ENCODE results near the gene IPO7.
A peak's percentile ranks its signal among the peaks of the same experiment; 100 is the strongest.
"Not testable (repeated sequence)": the region's sequence is repeated elsewhere in the genome, so short reads cannot be mapped to it uniquely, and the experiment has no call there.

The IPO7 gene

DNA sequence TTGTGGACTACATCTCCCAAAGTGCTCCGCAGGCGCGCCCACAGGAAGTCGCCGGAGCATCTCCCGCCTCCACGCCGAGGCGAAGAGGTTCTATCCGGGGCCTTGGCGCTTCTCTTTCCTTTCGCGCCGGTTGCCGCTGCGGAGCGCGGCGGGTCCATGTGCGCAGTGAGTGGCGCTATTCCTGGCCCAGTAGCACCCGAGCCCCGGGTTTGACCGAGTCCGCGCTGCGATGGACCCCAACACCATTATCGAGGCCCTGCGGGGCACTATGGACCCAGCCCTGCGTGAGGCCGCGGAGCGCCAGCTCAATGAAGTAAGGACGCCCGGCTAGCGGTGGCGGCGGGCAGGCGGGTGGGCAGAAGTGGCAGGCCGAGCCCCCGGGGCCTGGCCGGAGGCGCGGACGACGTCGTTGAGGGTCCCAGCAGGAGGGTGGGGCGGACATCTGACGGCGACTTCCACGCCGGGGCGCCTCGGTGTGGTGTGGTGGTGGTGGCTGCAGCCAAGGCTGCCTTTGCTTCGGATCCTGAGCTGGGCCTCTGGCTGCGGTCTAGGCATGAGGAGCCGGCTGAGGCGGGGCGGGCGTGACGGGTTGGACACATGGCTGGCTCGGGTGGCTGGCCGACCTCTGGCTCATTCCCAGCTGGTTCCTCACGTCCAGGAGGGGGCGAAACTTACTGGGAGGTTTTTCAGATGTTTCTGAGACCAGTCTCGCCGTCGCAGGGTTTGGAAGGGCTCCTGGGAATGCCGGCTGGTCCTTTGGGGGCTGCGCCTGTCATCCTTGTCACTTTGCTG lies at the start of gene IPO7:
TSS of gene IPO7 (plus strand) at position 118 of the 792 bp plus-strand sequence. CDS start at position 230, 112 bp downstream.
- Histone ChIP-seq H3K4me3 (IDR thresholded peaks at IDR 0.05; ENCODE audit: insufficient read depth, low read depth, low read length) (no peak within 1 kb of the TSS), H2AFZ (ENCODE audit: low read depth) (peak within 1 kb of the TSS; percentile 91), H3K4me2 (peak within 1 kb of the TSS; percentile 90), H3K27me3 (ENCODE audit: insufficient read depth, low read depth) (no peaks in the 10 kb centered on the region), H3K27ac (peak within 1 kb of the TSS; percentile 92), H4K20me1 (ENCODE audit: insufficient read depth) (peaks cover 20% of the 10 kb centered on the region), H3K9ac (peak within 1 kb of the TSS; percentile 99), H3K36me3 (ENCODE audit: insufficient read depth) (no peaks in the 10 kb centered on the region), H3K79me2 (ENCODE audit: insufficient read depth, low read depth) (peaks cover 54% of the 10 kb centered on the region), H3K4me1 (ENCODE audit: low read depth, poor library complexity, severe bottlenecking) (peaks cover 34% of the 10 kb centered on the region)
- TF ChIP-seq, protein P1, sequence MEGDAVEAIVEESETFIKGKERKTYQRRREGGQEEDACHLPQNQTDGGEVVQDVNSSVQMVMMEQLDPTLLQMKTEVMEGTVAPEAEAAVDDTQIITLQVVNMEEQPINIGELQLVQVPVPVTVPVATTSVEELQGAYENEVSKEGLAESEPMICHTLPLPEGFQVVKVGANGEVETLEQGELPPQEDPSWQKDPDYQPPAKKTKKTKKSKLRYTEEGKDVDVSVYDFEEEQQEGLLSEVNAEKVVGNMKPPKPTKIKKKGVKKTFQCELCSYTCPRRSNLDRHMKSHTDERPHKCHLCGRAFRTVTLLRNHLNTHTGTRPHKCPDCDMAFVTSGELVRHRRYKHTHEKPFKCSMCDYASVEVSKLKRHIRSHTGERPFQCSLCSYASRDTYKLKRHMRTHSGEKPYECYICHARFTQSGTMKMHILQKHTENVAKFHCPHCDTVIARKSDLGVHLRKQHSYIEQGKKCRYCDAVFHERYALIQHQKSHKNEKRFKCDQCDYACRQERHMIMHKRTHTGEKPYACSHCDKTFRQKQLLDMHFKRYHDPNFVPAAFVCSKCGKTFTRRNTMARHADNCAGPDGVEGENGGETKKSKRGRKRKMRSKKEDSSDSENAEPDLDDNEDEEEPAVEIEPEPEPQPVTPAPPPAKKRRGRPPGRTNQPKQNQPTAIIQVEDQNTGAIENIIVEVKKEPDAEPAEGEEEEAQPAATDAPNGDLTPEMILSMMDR (conservative IDR thresholded peaks at IDR 0.05; ENCODE audit: low read depth, low read length): no peak; the same call in 1 of the 2 replicates

DNA sequence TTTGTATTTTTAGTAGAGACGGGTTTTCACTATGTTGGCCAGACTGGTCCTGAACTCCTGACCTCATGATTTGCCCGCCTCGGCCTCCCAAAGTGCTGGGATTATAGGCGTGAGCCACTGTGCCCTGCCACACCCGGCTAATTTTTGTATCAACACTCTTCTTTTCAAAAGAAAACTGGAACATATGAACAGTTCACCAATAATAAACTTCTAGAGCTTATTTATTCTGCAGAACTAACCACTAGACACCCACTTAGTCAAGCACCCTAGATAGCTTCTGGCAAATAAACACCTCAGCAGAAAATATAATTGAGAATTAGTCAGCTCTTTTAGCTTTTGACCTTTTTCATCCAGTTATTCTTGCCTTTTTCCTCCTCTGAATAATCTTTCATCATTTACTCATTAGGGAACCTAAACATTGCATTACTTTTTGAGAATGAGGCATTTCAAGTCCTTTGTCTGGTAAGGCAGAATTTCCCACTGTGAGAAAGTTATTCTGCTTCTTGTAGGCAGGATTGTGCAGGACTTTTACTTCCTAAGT lies 42.7 kb upstream of the IPO7 start:
- Histone ChIP-seq H3K4me2 (no peak overlapping the region), H3K9ac (no peak overlapping the region), H3K27ac (no peak overlapping the region), H3K4me3 (IDR thresholded peaks at IDR 0.05; ENCODE audit: insufficient read depth, low read depth, low read length) (no peak overlapping the region), H3K36me3 (ENCODE audit: insufficient read depth) (no peaks in the 10 kb centered on the region), H4K20me1 (ENCODE audit: insufficient read depth) (no peaks in the 10 kb centered on the region), H3K4me1 (ENCODE audit: low read depth, poor library complexity, severe bottlenecking) (no peaks in the 10 kb centered on the region), H3K27me3 (ENCODE audit: insufficient read depth, low read depth) (no peaks in the 10 kb centered on the region), H2AFZ (ENCODE audit: low read depth) (no peak overlapping the region), H3K79me2 (ENCODE audit: insufficient read depth, low read depth) (no peaks in the 10 kb centered on the region)
- TF ChIP-seq, protein P1 (conservative IDR thresholded peaks at IDR 0.05; ENCODE audit: low read depth, low read length): no peak

DNA sequence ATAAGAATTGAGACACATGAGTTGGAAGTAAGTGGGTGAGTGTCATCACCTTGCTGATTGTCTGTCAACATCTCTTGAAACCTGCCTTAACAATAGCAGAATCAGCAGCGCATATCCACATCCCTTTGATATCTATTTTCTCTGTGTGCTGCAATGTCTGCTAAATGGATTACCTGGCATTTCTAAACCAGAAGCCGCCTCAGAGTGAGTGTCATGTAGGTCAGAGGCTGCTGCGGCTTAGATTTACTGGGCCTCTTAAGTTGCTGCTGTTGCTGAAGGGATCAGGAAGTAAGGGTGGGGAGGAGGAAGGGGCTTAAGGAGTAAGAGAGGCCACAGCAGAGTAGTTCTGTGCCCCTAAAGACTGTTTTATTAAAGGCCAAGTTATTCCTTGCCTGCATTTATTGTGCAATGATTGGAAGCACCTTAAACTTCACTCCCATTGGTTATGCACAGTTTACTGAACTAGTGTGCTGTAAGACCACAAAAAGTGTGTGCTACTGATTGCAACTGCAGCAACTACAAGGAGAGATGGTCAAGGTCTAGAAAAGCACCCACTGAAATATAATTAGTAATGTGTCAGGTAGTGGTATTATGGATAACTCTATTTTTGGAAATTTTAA lies 40.3 kb upstream of the IPO7 start:
- Histone ChIP-seq H4K20me1 (ENCODE audit: insufficient read depth) (no peaks in the 10 kb centered on the region), H3K36me3 (ENCODE audit: insufficient read depth) (no peaks in the 10 kb centered on the region), H3K9ac (no peak overlapping the region), H3K4me3 (IDR thresholded peaks at IDR 0.05; ENCODE audit: insufficient read depth, low read depth, low read length) (no peak overlapping the region), H3K27me3 (ENCODE audit: insufficient read depth, low read depth) (no peaks in the 10 kb centered on the region), H3K27ac (no peak overlapping the region), H3K4me1 (ENCODE audit: low read depth, poor library complexity, severe bottlenecking) (peaks cover 5% of the 10 kb centered on the region), H3K79me2 (ENCODE audit: insufficient read depth, low read depth) (no peaks in the 10 kb centered on the region), H3K4me2 (no peak overlapping the region), H2AFZ (ENCODE audit: low read depth) (no peak overlapping the region)
- TF ChIP-seq, protein P1 (conservative IDR thresholded peaks at IDR 0.05; ENCODE audit: low read depth, low read length): no peak

DNA sequence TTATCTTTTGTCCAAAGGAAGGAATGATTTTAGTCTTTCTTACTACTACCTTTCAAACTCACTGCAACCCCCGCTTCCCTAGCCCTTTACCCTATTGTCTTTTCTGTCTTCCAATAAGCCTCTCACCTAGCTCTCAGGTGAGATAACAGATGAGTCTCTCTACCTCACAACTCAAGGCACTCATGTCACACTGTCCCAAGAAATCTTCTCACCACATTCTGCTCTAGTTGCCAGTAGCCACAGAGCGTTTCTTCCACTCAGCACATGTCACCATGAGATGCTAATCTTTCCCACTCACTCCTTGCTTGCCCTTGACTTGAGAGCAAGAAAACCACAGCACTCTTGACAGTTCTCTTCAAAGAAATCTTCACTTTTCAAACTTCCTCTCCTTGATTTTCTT lies 37.4 kb upstream of the IPO7 start:
- H3K4me3 ChIP-seq (IDR thresholded peaks at IDR 0.05; ENCODE audit: insufficient read depth, low read depth, low read length): no peak overlapping the region
- H3K9ac ChIP-seq: no peak overlapping the region
- H3K79me2 ChIP-seq (ENCODE audit: insufficient read depth, low read depth): no peaks in the 10 kb centered on the region
- TF ChIP-seq, protein P1 (conservative IDR thresholded peaks at IDR 0.05; ENCODE audit: low read depth, low read length): no peak
- H3K4me2 ChIP-seq: no peak overlapping the region
- H3K36me3 ChIP-seq (ENCODE audit: insufficient read depth): no peaks in the 10 kb centered on the region
- H2AFZ ChIP-seq (ENCODE audit: low read depth): peak overlapping the region; percentile 18; the same call in 1 of the 2 replicates
- peaks cover 5% of the 10 kb centered on the region for H3K4me1 ChIP-seq (ENCODE audit: low read depth, poor library complexity, severe bottlenecking)
- H4K20me1 ChIP-seq (ENCODE audit: insufficient read depth): no peaks in the 10 kb centered on the region
- H3K27ac ChIP-seq: no peak overlapping the region
- H3K27me3 ChIP-seq (ENCODE audit: insufficient read depth, low read depth): no peaks in the 10 kb centered on the region

DNA sequence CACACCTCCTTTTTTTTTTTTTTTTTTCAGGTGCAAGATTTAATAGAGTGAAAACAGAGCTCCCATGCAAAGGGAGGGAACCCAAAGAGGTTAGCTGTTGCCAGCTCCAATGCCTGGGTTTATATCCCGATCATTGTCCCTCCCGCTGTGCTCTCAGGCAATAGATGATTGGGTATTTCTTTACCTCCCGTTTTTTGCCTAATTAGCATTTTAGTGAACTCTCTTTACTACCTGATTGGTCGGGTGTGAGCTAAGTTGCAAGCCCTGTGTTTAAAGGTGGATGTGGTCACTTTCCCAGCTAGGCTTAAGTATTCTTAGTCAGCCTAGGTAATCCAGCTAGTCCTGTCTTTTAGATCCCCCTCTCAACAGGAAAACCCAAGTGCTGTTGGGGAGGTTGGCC lies 36.7 kb upstream of the IPO7 start:
- H3K27ac ChIP-seq; H3K27me3 ChIP-seq (ENCODE audit: insufficient read depth, low read depth); H3K4me1 ChIP-seq (ENCODE audit: low read depth, poor library complexity, severe bottlenecking); H3K36me3 ChIP-seq (ENCODE audit: insufficient read depth); H3K9ac ChIP-seq; H3K79me2 ChIP-seq (ENCODE audit: insufficient read depth, low read depth); H2AFZ ChIP-seq (ENCODE audit: low read depth); H3K4me3 ChIP-seq (IDR thresholded peaks at IDR 0.05; ENCODE audit: insufficient read depth, low read depth, low read length); H3K4me2 ChIP-seq; H4K20me1 ChIP-seq (ENCODE audit: insufficient read depth): not testable (repeated sequence)

Measured in KMS-11 (cell line).